ENCODE results near the gene AOC2. TPM values are rescaled to one million over a fixed set of nuclear protein-coding genes. Genes with fewer than 3 reads are reported as not detected.
"Not testable (repeated sequence)": the region's sequence is repeated elsewhere in the genome, so short reads cannot be mapped to it uniquely, and the experiment has no call there.

The AOC2 gene
- polyA plus RNA-seq, 1 experiment, result 0.43 TPM

- H3K4me3 ChIP-seq (ENCODE audit: low read depth, low read length), result no peak overlapping the region
- no peak for TF ChIP-seq CTCF (IDR thresholded peaks at IDR 0.05; ENCODE audit: insufficient read depth, low read depth, low read length)
- CTCF ChIA-PET, result no interaction called here
- H3K36me3 ChIP-seq (ENCODE audit: control insufficient read depth, insufficient read depth, low read length), result no peaks in the 10 kb centered on the region
- 0 out of 2 replicates have a peak, but pooled peaks cover 1% of the 10 kb centered on the region for H3K27me3 ChIP-seq (ENCODE audit: control insufficient read depth, insufficient read depth, low read length)
- POLR2A ChIA-PET, result no interaction called here
- no peak for DNase-seq (ENCODE audit: low read depth)
Observed at GRCh38 chr17:42891539-42892152, 47.3 kb downstream of the AOC2 start.

GRCh38 chr17:42893359-42893758 is 49.0 kb downstream of the AOC2 start:
- Histone ChIP-seq H3K27me3 (ENCODE audit: control insufficient read depth, insufficient read depth, low read length) (0 out of 2 replicates have a peak, but pooled peaks cover 1% of the 10 kb centered on the region), H3K4me3 (ENCODE audit: low read depth, low read length) (no peak overlapping the region), H3K36me3 (ENCODE audit: control insufficient read depth, insufficient read depth, low read length) (no peaks in the 10 kb centered on the region)
- ChIA-PET POLR2A (no interaction called here), CTCF (no interaction called here)
- no peak for DNase-seq (ENCODE audit: low read depth)
- TF ChIP-seq CTCF (IDR thresholded peaks at IDR 0.05; ENCODE audit: insufficient read depth, low read depth, low read length), result no peak

- TF ChIP-seq CTCF (IDR thresholded peaks at IDR 0.05; ENCODE audit: insufficient read depth, low read depth, low read length), result no peak
- H3K4me3 ChIP-seq (ENCODE audit: low read depth, low read length), result no peak overlapping the region
- CTCF ChIA-PET, result interaction anchor here (0.6 to 0.8 kb wide), 2 partner anchors 11 to 78 kb away, joined by 3 read pairs; no protein-coding TSS in a partner anchor
- no peak for DNase-seq (ENCODE audit: low read depth)
- H3K36me3 ChIP-seq (ENCODE audit: control insufficient read depth, insufficient read depth, low read length), result no peaks in the 10 kb centered on the region
- H3K27me3 ChIP-seq (ENCODE audit: control insufficient read depth, insufficient read depth, low read length), result no peaks in the 10 kb centered on the region
- POLR2A ChIA-PET, result no interaction called here
Observed at GRCh38 chr17:42894283-42895184, 50.2 kb downstream of the AOC2 start.

- no peak for TF ChIP-seq CTCF (IDR thresholded peaks at IDR 0.05; ENCODE audit: insufficient read depth, low read depth, low read length)
- ChIA-PET CTCF (interaction anchor here (0.6 to 0.8 kb wide), 2 partner anchors 12 to 78 kb away, joined by 3 read pairs; no protein-coding TSS in a partner anchor), POLR2A (no interaction called here)
- peak; percentile 40 for DNase-seq (ENCODE audit: low read depth)
- H3K4me3 ChIP-seq (ENCODE audit: low read depth, low read length), result no peak overlapping the region
- H3K36me3 ChIP-seq (ENCODE audit: control insufficient read depth, insufficient read depth, low read length), result no peaks in the 10 kb centered on the region
- H3K27me3 ChIP-seq (ENCODE audit: control insufficient read depth, insufficient read depth, low read length), result no peaks in the 10 kb centered on the region; the same call in 1 of the 2 replicates
Observed at GRCh38 chr17:42895185-42895555, 50.8 kb downstream of the AOC2 start.

- H3K36me3 ChIP-seq (ENCODE audit: control insufficient read depth, insufficient read depth, low read length), result no peaks in the 10 kb centered on the region
- DNase-seq (ENCODE audit: low read depth), result no peak
- H3K27me3 ChIP-seq (ENCODE audit: control insufficient read depth, insufficient read depth, low read length), result peaks cover 4% of the 10 kb centered on the region
- POLR2A ChIA-PET, result no interaction called here
- H3K4me3 ChIP-seq (ENCODE audit: low read depth, low read length), result no peak overlapping the region
- TF ChIP-seq CTCF (IDR thresholded peaks at IDR 0.05; ENCODE audit: insufficient read depth, low read depth, low read length), result no peak
- CTCF ChIA-PET, result interaction anchor here (0.7 to 1.5 kb wide), 2 partner anchors 12 to 55 kb away, joined by 3 to 5 read pairs; no protein-coding TSS in a partner anchor
Observed at GRCh38 chr17:42898147-42898811, 53.9 kb downstream of the AOC2 start.

GRCh38 chr17:42899981-42900380 is 55.6 kb downstream of the AOC2 start:
- CTCF ChIA-PET; H3K27me3 ChIP-seq (ENCODE audit: control insufficient read depth, insufficient read depth, low read length); POLR2A ChIA-PET; H3K36me3 ChIP-seq (ENCODE audit: control insufficient read depth, insufficient read depth, low read length); DNase-seq (ENCODE audit: low read depth); H3K4me3 ChIP-seq (ENCODE audit: low read depth, low read length): not testable (repeated sequence)
